ENCODE data around the gene CPXM1.
A peak's percentile ranks its signal among the peaks of the same experiment; 100 is the strongest.

Gene CPXM1

DNA sequence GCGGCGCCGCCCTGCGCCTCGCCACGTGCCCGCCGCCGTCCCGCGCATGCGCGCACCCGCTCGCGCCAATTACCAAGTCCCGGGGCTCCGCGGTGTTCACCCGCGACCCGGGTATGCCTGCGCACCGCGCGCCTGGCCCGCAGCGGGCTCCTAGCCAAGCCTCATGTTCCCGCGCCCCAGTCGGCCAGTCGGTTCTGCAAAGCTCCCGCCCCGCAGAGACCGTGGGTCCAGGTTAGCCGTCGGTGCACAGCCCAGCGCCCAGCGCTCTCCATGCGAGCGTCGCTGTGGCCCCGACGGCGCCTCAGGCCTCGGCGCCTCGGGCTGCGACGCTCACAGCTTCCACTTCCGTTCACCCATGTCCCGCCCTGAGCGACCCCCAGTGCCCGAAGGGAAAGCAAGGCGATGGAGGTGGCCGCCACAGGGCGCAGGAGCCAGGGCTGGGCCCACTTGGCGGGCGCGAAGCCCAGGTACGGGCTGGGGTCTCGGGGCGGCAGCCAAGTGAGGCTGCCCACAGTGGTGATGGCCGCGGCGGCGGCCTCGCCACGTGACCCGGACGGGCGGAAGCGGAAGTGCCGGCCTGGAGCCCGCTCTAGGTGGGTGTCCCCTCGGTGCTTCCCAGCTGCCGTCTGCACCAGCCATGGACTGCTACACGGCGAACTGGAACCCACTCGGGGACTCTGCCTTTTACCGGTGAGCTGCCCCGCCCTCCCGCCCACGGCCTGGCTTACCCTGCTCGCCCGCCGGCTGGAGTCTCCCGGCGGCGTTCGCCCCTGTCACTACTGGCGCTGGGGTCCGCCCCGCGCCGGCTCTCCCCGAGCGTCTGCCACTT, 39.9 kb upstream of the CPXM1 start, which contains the start of the genes PCED1A and VPS16:
Gene PCED1A (minus strand): TSS at position 518 of the 829 bp plus-strand sequence. CDS start 743 bp downstream, outside the sequence.
Gene VPS16 (plus strand): TSS at position 608 of the 829 bp plus-strand sequence. CDS start 30 bp downstream, at position 638.
- TF ChIP-seq, protein P1, sequence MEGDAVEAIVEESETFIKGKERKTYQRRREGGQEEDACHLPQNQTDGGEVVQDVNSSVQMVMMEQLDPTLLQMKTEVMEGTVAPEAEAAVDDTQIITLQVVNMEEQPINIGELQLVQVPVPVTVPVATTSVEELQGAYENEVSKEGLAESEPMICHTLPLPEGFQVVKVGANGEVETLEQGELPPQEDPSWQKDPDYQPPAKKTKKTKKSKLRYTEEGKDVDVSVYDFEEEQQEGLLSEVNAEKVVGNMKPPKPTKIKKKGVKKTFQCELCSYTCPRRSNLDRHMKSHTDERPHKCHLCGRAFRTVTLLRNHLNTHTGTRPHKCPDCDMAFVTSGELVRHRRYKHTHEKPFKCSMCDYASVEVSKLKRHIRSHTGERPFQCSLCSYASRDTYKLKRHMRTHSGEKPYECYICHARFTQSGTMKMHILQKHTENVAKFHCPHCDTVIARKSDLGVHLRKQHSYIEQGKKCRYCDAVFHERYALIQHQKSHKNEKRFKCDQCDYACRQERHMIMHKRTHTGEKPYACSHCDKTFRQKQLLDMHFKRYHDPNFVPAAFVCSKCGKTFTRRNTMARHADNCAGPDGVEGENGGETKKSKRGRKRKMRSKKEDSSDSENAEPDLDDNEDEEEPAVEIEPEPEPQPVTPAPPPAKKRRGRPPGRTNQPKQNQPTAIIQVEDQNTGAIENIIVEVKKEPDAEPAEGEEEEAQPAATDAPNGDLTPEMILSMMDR (conservative IDR thresholded peaks at IDR 0.05; ENCODE audit: low read depth, low read length), result no peak
- peak within 1 kb of the TSS; percentile 86 for H3K4me3 ChIP-seq (ENCODE audit: low read length)
- peak; percentile 48 for DNase-seq (ENCODE audit: low read depth)

- H3K4me3 ChIP-seq (ENCODE audit: low read length), result peak overlapping the region; percentile 86
- TF ChIP-seq, protein P1 (conservative IDR thresholded peaks at IDR 0.05; ENCODE audit: low read depth, low read length), result no peak
- no peak for DNase-seq (ENCODE audit: low read depth)
Observed at GRCh38 chr20:2839732-2840137, 39.3 kb upstream of the CPXM1 start.

GRCh38 chr20:2838847-2839671, 38.6 kb upstream of the CPXM1 start:
- H3K4me3 ChIP-seq (ENCODE audit: low read length), result no peak overlapping the region

GRCh38 chr20:2838170-2838797, 37.9 kb upstream of the CPXM1 start:
- H3K4me3 ChIP-seq (ENCODE audit: low read length), result no peak overlapping the region
- TF ChIP-seq, protein P1 (conservative IDR thresholded peaks at IDR 0.05; ENCODE audit: low read depth, low read length), result no peak
- no peak for DNase-seq (ENCODE audit: low read depth)

More at GRCh38 chr20:2838847-2839671, 38.6 kb upstream of the CPXM1 start:
- TF ChIP-seq, protein P1 (conservative IDR thresholded peaks at IDR 0.05; ENCODE audit: low read depth, low read length), result no peak
- DNase-seq (ENCODE audit: low read depth), result no peak

- H3K4me3 ChIP-seq (ENCODE audit: low read length), result no peak overlapping the region
- TF ChIP-seq, protein P1 (conservative IDR thresholded peaks at IDR 0.05; ENCODE audit: low read depth, low read length), result no peak
- no peak for DNase-seq (ENCODE audit: low read depth)
Observed at GRCh38 chr20:2837221-2837960, 37.0 kb upstream of the CPXM1 start.

DNA sequence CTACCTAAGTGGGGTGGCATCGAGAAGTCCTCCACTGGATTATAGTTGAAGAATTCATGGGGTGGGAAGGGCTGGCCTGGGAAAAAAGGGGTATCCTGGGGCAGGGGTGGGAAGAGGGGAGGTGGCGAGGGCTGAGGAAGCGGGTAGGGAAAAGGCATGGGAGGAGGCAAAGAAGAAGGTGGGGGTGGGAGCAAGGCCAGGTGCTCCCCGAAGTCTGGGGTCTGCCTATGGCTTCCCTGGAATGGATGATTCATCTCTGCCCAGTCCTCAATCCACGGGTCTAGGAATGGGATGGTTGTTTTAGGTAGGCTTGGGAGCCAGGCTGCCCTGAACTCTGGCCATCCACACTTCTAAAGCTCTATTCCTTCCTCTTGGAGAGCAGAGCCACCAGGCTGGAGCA, 35.6 kb upstream of the CPXM1 start:
- H3K4me3 ChIP-seq (ENCODE audit: low read length), result no peak overlapping the region
- TF ChIP-seq, protein P1 (conservative IDR thresholded peaks at IDR 0.05; ENCODE audit: low read depth, low read length), result no peak
- no peak for DNase-seq (ENCODE audit: low read depth)
